Astrocyte (in vitro differentiated cells and primary cell): ENCODE data around the gene FBXL7. TPM values are rescaled to one million over a fixed set of nuclear protein-coding genes. Genes with fewer than 3 reads are reported as not detected.

Experiments used
- DNase-seq: peaks from one replicate; pipeline ENCODE4 v3.0.0-alpha.2; 2010; ENCODE audit warnings: low read depth
- FAIRE-seq: peaks from 2 replicates; lab custom pipeline; 2011; peaks lifted over from hg19 to GRCh38; lab: Jason Lieb, UNC
- H2AFZ ChIP-seq: 2 replicates; pipeline ENCODE4 v1.6.0; 2012; ENCODE audit warnings: low read depth, low read length, inconsistent platforms
- H3K27ac ChIP-seq: 2 replicates; pipeline ENCODE4 v1.5.1; 2011; ENCODE audit warnings: low read depth, low read length, inconsistent platforms
- H3K27me3 ChIP-seq: 2 replicates; pipeline ENCODE4 v1.6.0; 2011; ENCODE audit warnings: low read length, inconsistent platforms; ENCODE audit not compliant: insufficient read depth
- H3K36me3 ChIP-seq: 2 replicates; pipeline ENCODE4 v1.5.1; 2011; ENCODE audit warnings: low read length, inconsistent platforms; ENCODE audit not compliant: insufficient read depth
- H3K4me1 ChIP-seq: 2 replicates; pipeline ENCODE4 v1.5.1; 2011; ENCODE audit warnings: low read length, inconsistent platforms; ENCODE audit not compliant: insufficient read depth
- H3K4me2 ChIP-seq: 2 replicates; pipeline ENCODE4 v1.6.0; 2012; ENCODE audit warnings: low read length, inconsistent platforms
- H3K4me3 ChIP-seq: 2 replicates; pipeline ENCODE4 v1.5.1; 2011; ENCODE audit warnings: low read depth, mild to moderate bottlenecking, low read length, inconsistent platforms; ENCODE audit not compliant: insufficient read depth
- H3K79me2 ChIP-seq: 2 replicates; pipeline ENCODE4 v1.6.0; 2012; ENCODE audit warnings: mild to moderate bottlenecking, low read length, inconsistent platforms; ENCODE audit not compliant: insufficient read depth
- H3K9ac ChIP-seq: 2 replicates; pipeline ENCODE4 v1.6.0; 2012; ENCODE audit warnings: mild to moderate bottlenecking, low read length, inconsistent platforms
- H3K9me3 ChIP-seq: 2 replicates; pipeline ENCODE4 v1.5.1; 2012; ENCODE audit warnings: low read depth, mild to moderate bottlenecking, low read length, inconsistent platforms; ENCODE audit not compliant: insufficient read depth
- H4K20me1 ChIP-seq: 2 replicates; pipeline ENCODE4 v1.6.0; 2012; ENCODE audit warnings: low read length, inconsistent platforms; ENCODE audit not compliant: insufficient read depth
- H3K27ac Mint-ChIP-seq: one replicate; pipeline ENCODE4 v1.8.0; 2021; ENCODE audit warnings: mild to moderate bottlenecking, mixed read lengths; ENCODE audit not compliant: unreplicated experiment
- H3K27me3 Mint-ChIP-seq: one replicate; pipeline ENCODE4 v1.8.0; 2021; ENCODE audit warnings: low read depth, mixed read lengths; ENCODE audit not compliant: unreplicated experiment
- H3K36me3 Mint-ChIP-seq: one replicate; pipeline ENCODE4 v1.8.0; 2021; ENCODE audit warnings: low read depth, mixed read lengths; ENCODE audit not compliant: unreplicated experiment
- H3K4me1 Mint-ChIP-seq: one replicate; pipeline ENCODE4 v1.8.0; 2021; ENCODE audit warnings: low read depth, mixed read lengths; ENCODE audit not compliant: unreplicated experiment
- H3K4me3 Mint-ChIP-seq: one replicate; pipeline ENCODE4 v1.8.0; 2021; ENCODE audit warnings: mild to moderate bottlenecking, moderate library complexity, mixed read lengths; ENCODE audit not compliant: unreplicated experiment
- H3K9me3 Mint-ChIP-seq: one replicate; pipeline ENCODE4 v1.8.0; 2021; ENCODE audit warnings: mild to moderate bottlenecking, mixed read lengths; ENCODE audit not compliant: unreplicated experiment
- CTCF ChIP-seq: IDR thresholded peaks from 2 replicates; pipeline ENCODE4 v1.5.1; 2011; ENCODE audit warnings: low read depth, mild to moderate bottlenecking, inconsistent platforms, low read length, moderate library complexity; ENCODE audit not compliant: insufficient read depth
- EZH2 ChIP-seq: IDR thresholded peaks from 2 replicates; pipeline ENCODE4 v1.6.1; 2012; ENCODE audit warnings: mild to moderate bottlenecking, low read length, inconsistent platforms; ENCODE audit not compliant: insufficient read depth
- total RNA-seq: library from RNA; stranded (reverse); gene quantifications from 2 replicates; pipeline ENCODE4 v1.2.1, GENCODE V29; 2021

FBXL7 gene
- total RNA-seq, 1 donor from 2014 or later = 21.0 TPM

GRCh38 chr5:15638296-15638695 lies 138.3 kb downstream of the FBXL7 start:
- TF ChIP-seq EZH2 (no peak), CTCF (no peak)
- Histone ChIP-seq H3K4me3 (no peak overlapping the region), H3K4me2 (no peak overlapping the region), H4K20me1 (peaks cover 51% of the 10 kb centered on the region), H3K27me3 (no peaks in the 10 kb centered on the region), H3K9me3 (no peaks in the 10 kb centered on the region), H3K79me2 (peaks cover 13% of the 10 kb centered on the region), H3K36me3 (no peaks in the 10 kb centered on the region), H2AFZ (no peak overlapping the region), H3K4me1 (no peaks in the 10 kb centered on the region), H3K27ac (no peak overlapping the region), H3K9ac (no peak overlapping the region)
- no peak for DNase-seq
- no peak for FAIRE-seq
- no peak overlapping the region for H3K27ac Mint-ChIP-seq
- no peaks in the 10 kb centered on the region for H3K27me3 Mint-ChIP-seq
- H3K9me3 Mint-ChIP-seq = no peaks in the 10 kb centered on the region
- peaks cover 9% of the 10 kb centered on the region for H3K36me3 Mint-ChIP-seq
- H3K4me3 Mint-ChIP-seq = no peak overlapping the region
- peaks cover 9% of the 10 kb centered on the region for H3K4me1 Mint-ChIP-seq

GRCh38 chr5:15639288-15639687 lies 139.3 kb downstream of the FBXL7 start:
- FAIRE-seq (no peak), DNase-seq (no peak)
- Histone ChIP-seq H4K20me1 (peaks cover 58% of the 10 kb centered on the region), H3K9ac (no peak overlapping the region), H3K9me3 (no peaks in the 10 kb centered on the region), H3K27ac (no peak overlapping the region), H3K4me3 (no peak overlapping the region), H3K79me2 (peaks cover 17% of the 10 kb centered on the region), H3K36me3 (no peaks in the 10 kb centered on the region), H3K4me1 (no peaks in the 10 kb centered on the region), H2AFZ (no peak overlapping the region), H3K27me3 (no peaks in the 10 kb centered on the region), H3K4me2 (no peak overlapping the region)
- Mint-ChIP-seq H3K9me3 (no peaks in the 10 kb centered on the region), H3K27me3 (no peaks in the 10 kb centered on the region), H3K27ac (no peak overlapping the region), H3K36me3 (peaks cover 9% of the 10 kb centered on the region), H3K4me1 (peaks cover 9% of the 10 kb centered on the region), H3K4me3 (no peak overlapping the region)
- no peak for TF ChIP-seq CTCF
- TF ChIP-seq EZH2 = no peak

GRCh38 chr5:15640116-15640515 lies 140.1 kb downstream of the FBXL7 start:
- no peak overlapping the region for H3K27ac Mint-ChIP-seq
- Histone ChIP-seq H3K4me1 (peaks cover 5% of the 10 kb centered on the region), H3K27me3 (no peaks in the 10 kb centered on the region), H3K9me3 (no peaks in the 10 kb centered on the region), H3K9ac (no peak overlapping the region), H3K4me2 (no peak overlapping the region), H3K27ac (no peak overlapping the region), H2AFZ (no peak overlapping the region), H3K79me2 (peaks cover 17% of the 10 kb centered on the region), H3K4me3 (no peak overlapping the region), H4K20me1 (peaks cover 59% of the 10 kb centered on the region), H3K36me3 (no peaks in the 10 kb centered on the region)
- H3K36me3 Mint-ChIP-seq = peaks cover 7% of the 10 kb centered on the region
- no peaks in the 10 kb centered on the region for H3K9me3 Mint-ChIP-seq
- H3K4me3 Mint-ChIP-seq = no peak overlapping the region
- no peaks in the 10 kb centered on the region for H3K27me3 Mint-ChIP-seq
- FAIRE-seq = no peak
- H3K4me1 Mint-ChIP-seq = peaks cover 11% of the 10 kb centered on the region
- TF ChIP-seq EZH2 = no peak
- no peak for TF ChIP-seq CTCF
- no peak for DNase-seq
